ENCODE results near the gene CDC42. TPM values are rescaled to one million over a fixed set of nuclear protein-coding genes. Genes with fewer than 3 reads are reported as not detected.

CDC42 gene
- total and polyA plus RNA-seq, 2 of the 13 experiments (the other 11 are each of a cell fraction or from before 2014, with no cell fraction given) = 138 to 237 TPM

GRCh38 chr1:22025368-22026155 is 26.9 kb upstream of the CDC42 start (continued):
- TF ChIP-seq ARID3A (IDR thresholded peaks at IDR 0.05; ENCODE audit: low read depth, low read length) = no peak; the same call in 1 of the 2 replicates
- TF ChIP-seq ARHGAP35 (CRISPR knock-in tag; IDR thresholded peaks at IDR 0.05; ENCODE audit: borderline replicate concordance) = no peak
- TF ChIP-seq MYNN (CRISPR knock-in tag; IDR thresholded peaks at IDR 0.05; ENCODE audit: low read depth) = no peak
- peak; percentile 82; the same call in 1 of the 2 replicates for TF ChIP-seq ZC3H13 (CRISPR knock-in tag; IDR thresholded peaks at IDR 0.05)
- TF ChIP-seq ZNF318 (CRISPR knock-in tag; IDR thresholded peaks at IDR 0.05) = no peak
- TF ChIP-seq EZH2 (conservative IDR thresholded peaks at IDR 0.05; ENCODE audit: low read depth, low read length) = no peak
- peak; percentile 79; the same call in 1 of the 2 replicates for TF ChIP-seq FOXK1 (CRISPR knock-in tag; IDR thresholded peaks at IDR 0.05; ENCODE audit: borderline replicate concordance, low read depth)
- no peak for TF ChIP-seq ZSCAN21 (CRISPR knock-in tag; IDR thresholded peaks at IDR 0.05; ENCODE audit: borderline replicate concordance)
- TF ChIP-seq AGO2 (optimal IDR thresholded peaks at IDR 0.05; ENCODE audit: low read depth, low read length) = peak; percentile 88
- no peak for TF ChIP-seq ZNF326 (CRISPR knock-in tag; IDR thresholded peaks at IDR 0.05; ENCODE audit: borderline replicate concordance)
- 0 out of 2 replicates have a peak, but pooled peaks have one; percentile 27 for TF ChIP-seq CEBPG (CRISPR knock-in tag; IDR thresholded peaks at IDR 0.05)
- no peak for TF ChIP-seq ZNF510 (CRISPR knock-in tag; IDR thresholded peaks at IDR 0.05; ENCODE audit: low read depth)
- TF ChIP-seq CEBPB (IDR thresholded peaks at IDR 0.05; ENCODE audit: borderline replicate concordance, low read depth, low read length) = no peak
- peak; percentile 67; the same call in 1 of the 2 replicates for TF ChIP-seq ZNF501 (CRISPR knock-in tag; IDR thresholded peaks at IDR 0.05)
- TF ChIP-seq CREM (IDR thresholded peaks at IDR 0.05) = peak; percentile 83
- TF ChIP-seq CREM (CRISPR knock-in tag; IDR thresholded peaks at IDR 0.05) = no peak
- TF ChIP-seq SYNCRIP (IDR thresholded peaks at IDR 0.05; ENCODE audit: insufficient read depth, low read depth, low read length) = no peak
- TF ChIP-seq ZNF556 (CRISPR knock-in tag; IDR thresholded peaks at IDR 0.05; ENCODE audit: borderline replicate concordance) = 0 out of 2 replicates have a peak, but pooled peaks have one; percentile 43
- TF ChIP-seq NR1H2 (CRISPR knock-in tag; IDR thresholded peaks at IDR 0.05; ENCODE audit: borderline replicate concordance, low read depth) = peak; percentile 64; the same call in 1 of the 2 replicates
- no peak for TF ChIP-seq ZNF569 (CRISPR knock-in tag; IDR thresholded peaks at IDR 0.05; ENCODE audit: borderline replicate concordance)

All from HepG2 (cell line).